HG03280 (cell line): ENCODE results near the gene KLHL28.

Source experiments
- ATAC-seq: cut with Tn5 transposase; IDR thresholded peaks from one replicate; pipeline ENCODE4 v1.9.1; 2021; ENCODE audit warnings: mild to moderate bottlenecking, moderate library complexity; ENCODE audit not compliant: unreplicated experiment

The KLHL28 gene

DNA sequence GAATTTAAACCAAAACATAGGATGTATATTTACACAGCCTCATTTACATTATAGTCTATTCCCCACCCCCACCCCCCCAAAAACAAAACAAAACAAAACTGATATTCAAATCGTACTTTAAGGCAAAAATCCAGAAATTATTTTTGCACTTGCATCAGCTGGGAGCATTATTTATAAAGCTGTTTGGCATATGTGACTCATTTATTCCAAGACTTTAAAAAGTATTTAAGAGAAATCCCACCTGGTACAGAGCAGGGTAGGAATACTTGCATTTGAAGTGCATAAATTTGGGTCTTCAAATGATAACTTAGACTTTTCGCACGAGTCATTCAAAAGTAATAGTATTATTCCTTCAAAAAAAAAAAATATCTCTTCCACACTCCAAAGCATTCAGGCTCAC lies 1.1 kb downstream of the KLHL28 start:
- ATAC-seq = no peak

DNA sequence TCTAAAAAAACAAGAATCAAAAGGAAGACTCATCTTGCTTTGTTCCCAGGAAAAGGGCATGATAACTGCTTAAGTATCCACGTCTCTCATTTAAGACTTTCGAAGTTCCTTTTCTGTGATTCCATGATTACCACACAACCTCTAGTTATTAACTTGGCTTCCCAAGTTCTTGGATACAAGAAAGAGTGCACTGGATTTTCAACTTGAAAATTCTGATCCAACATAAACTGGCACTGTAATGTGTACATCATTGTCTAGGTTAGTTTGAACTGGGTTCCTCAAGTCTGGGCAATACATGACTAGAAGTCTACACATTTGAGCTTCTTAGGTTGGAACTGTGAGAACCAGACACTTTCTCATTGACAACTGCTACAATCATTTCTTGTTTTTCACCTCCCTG lies 1.6 kb downstream of the KLHL28 start:
- no peak for ATAC-seq

DNA sequence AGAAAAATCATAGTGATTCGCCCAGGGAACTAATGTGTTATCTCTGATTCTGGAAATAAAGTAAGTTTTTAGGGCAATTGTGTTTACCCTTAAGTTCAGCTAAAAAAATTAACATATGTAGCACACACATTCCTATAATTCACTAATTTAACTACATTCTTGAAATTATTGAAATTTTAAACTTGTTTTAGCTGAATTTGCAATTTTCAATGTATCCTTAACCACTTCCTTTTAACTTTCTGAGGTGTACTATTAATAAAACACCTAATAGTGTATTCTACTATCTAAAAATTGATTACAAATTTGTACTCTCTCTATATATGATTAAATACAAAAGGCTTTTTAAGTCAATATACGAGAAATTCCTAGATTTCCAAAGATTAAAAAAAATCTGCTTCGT lies 2.2 kb downstream of the KLHL28 start:
- ATAC-seq = no peak

DNA sequence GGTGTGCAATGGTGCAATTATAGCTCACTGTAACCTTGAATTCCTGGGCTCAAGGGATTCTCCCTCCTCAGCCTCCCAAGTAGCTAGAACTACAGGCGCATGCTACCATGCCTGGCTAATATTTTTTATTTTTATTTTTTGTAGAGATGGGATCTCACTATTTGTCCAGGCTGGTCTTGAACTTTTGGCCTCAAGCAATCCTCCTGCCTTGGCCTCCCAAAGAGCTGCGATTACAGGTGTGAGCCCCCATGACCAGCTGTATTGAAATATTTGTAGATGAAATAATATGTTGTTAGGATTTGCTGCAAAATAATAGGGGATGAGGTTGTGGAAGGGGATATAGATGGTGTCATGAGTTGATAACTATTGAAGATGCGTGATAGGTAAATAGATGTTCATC lies 4.9 kb downstream of the KLHL28 start:
- ATAC-seq = no peak

DNA sequence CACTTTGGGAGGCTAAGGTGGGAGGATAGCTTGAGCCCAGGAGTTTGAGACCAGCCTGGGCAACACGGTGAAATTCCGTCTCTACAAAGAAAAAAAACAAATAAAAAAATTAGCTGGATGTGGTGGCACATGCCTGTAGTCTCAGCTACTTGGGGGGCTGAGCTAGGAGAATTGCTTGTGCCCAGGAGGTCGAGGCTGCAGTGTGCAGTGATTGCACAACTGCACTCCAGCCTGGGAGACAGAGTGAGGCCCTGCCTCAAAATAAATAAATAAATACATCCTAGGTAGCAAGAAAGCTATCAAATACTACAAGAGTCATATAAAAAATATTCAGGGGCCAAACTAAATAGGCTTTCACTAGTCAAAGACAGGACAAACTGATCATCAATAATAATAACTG lies 6.2 kb downstream of the KLHL28 start:
- no peak for ATAC-seq

DNA sequence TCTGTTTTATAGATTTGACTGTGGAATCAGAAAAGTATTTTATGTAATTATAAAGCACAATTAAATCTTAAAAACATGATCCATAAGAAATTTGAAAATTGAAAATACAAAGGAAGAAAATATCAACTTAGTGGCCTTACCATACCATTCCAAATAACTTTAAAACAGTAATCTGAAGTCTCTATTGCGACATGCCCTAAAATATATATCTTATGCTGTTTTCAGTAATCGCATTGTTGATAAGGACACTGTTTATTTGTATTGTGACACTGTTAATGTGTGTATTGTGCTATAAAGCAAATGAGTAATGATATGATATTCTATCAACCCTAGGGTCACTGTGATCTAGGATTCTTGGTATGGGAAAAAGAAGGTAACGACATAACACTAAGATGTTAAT lies 7.0 kb downstream of the KLHL28 start:
- no peak for ATAC-seq

DNA sequence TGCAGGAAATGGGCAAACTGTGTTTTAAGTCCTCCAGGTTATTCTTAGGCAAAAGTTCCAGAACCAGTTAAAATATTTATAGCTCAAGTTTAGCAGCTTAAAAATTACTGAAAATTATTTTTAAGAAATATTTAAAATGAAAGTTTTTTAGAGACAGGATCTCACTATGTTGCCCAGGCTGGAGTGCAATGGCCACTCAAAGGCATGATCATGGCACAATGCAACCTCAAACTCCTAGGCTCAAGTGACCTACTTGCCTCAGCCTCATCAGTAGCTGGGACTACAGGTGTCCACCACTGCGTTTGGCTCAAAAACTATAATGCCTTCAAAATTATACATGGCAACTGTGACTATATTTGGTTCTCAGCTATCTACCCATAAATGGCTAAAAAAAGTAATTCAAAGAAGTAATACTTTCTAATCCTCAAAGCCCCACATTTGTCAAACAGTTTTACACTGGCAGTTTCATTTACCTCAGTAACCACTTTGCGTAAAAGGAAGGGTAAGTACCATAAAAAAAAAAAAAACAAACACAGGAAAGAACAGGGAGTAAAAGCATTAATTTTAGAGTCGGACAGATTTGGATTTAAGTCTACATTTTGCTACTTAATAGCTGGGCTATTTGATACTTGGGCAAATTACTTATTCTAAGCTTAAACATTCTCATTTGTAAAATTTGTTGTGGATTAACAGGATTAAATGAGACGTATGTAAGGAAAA lies 9.2 kb downstream of the KLHL28 start:
- ATAC-seq = no peak

DNA sequence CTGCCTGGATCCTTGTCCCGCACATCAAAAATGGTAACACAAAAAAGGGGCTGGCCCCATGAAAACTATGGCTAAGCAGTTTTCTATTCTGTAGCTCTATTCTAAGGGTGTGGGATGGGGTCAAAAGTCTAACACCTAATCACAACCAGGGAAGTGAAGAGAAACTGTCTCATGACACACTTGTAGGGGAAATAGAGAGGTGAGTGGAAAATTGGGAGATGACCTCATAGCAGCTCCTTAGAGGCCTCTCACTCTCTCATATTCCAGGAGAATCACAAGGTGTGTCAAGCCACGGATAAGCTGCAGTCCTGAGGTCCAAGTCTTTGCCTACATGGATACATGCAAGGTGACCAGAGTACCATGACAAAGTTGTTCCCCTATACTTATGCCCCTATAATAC lies 10.7 kb downstream of the KLHL28 start:
- ATAC-seq = no peak

DNA sequence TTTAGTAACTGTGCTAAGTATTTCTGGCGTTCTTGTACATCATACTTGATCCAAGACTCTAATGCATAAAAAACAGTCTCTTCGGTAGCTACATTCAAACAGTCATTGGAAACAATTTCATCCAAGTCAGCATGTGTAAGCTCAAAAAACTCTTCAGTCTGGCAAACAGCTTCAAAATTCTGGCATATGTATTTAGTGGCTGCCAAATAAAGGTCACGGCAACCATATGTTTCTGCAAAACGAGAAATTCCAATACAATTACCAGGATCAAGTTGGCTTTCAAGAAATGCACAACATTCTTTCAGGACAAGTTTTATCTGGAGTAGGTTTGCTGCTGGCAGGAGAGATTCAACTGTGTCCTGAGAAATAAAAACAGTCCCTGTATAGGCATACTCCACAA lies 16.5 kb downstream of the KLHL28 start:
- no peak for ATAC-seq

DNA sequence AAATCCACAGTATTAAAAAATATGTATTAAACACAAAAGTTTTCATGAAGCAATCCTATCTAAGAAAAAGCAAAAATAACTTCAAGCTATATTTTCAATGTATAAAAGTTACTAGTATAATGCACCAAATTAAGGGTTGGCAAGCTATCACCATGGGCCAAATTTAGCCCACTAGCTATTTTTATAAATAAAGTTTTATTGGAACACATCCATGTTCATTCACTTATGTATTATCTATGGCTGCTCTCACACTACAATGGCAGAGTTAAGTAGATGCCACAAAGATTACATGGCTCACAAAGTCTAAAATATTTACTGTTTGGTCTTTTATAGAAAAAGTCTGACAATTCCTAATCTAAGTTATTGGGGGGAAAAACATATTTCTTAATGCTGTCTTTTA lies 17.6 kb downstream of the KLHL28 start:
- ATAC-seq = no peak

DNA sequence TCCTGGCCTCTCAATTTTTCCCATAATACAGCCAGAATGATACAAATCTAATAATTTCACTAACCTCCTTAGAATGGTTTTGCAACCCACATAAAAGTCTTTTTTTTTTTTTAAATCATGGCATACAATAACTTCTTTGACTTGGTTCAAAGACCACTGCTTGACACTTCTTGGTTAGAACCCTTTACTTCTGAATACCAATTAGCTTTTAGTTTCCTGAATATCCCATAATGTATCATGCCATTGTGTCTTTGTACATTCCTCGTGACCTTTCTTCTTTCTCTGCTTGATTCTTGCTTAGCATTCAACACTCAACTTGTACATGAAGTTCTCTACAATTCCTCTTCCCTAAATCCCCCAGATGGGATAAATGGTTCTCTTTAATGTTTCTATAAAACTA lies 19.3 kb downstream of the KLHL28 start:
- no peak for ATAC-seq

DNA sequence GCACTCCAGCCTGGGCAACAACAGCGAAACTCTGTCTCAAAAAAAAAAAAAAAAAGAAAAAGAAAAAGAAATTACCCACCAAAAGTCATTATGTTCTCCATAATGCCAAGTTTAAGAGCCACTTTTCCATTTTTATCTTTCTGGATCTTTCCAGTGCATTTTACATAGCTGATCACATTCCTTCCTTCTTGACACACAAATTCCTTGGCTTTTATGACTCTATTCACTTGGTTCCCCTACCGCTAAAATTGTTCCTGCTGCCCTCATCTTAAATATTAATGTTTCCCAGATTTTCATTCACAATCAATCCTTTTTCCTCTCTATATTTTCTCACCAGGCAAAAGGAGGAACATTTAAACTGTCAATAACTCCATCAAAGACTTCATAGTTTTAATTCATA lies 20.2 kb downstream of the KLHL28 start:
- no peak for ATAC-seq

DNA sequence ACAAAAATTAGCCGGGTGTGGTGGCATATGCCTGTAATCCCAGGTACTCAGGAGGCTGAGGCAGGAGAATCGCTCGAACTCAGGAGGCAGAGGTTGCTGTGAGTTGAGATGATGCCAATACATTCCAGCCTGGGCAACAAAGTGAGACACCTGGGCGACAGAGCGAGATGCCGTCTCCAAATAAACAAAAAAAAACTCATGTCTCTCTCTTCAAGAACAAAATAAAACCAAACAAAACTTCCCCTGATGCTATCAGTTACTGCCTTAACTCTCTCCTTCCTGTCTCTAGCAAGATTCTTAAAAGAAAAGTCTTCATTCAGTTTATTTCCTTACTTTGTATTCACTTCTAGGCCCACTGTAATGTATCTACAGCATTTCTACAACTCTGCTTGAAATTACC lies 20.8 kb downstream of the KLHL28 start:
- ATAC-seq = no peak

DNA sequence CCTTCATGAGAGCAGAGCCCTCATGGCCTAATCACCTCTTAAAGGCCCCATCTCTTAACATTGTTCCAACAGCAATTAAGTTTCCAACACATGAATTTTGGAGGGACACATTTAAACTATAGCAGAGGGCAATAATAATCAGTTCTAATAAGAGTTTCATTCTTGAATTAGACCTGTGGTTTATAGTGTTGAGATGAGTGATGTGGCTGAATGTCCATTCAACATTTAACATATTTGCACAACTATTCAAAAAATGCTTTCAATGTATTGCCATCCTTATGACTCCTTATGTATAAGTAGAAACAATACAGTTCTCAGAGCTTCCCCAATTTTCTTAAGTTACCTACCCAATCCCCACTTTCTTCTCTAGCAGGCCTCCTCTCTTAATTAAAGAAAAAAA lies 21.5 kb downstream of the KLHL28 start:
- no peak for ATAC-seq

DNA sequence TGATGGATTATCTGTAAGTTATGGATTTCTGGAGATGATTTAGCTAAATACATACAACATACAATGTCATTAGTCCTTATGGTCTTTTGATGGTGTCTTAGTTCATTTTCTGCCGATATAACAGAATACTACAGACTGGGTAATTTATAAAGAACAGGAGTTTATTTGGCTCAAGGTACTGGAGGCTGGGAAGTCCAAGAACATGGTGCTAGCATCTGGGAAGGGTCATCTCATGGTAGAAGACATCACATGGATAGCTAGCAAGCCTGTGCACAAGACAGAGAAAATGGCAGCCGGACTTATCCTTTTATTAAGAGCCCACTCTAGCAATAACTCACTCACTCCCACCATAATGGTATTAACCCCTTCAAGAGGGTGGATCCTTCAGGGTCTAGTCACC lies 24.2 kb downstream of the KLHL28 start:
- no peak for ATAC-seq

DNA sequence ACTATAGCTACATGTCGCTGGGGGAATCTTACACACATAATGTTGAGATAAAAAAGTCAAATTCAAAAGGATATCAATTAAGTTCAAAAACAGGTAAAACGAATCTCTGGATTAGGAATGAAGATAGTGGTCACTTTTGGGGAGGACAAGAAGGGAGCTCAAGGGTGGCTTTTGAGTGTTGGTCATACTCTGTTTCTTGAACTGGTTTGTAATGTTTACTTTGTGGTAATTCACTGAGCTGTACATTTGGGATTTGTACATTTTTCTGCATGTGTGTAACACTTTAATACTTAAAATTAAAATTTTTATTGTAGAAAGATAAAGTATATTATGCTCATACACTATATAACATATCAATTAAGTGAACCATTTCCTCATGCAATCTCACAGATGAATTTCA lies 26.6 kb downstream of the KLHL28 start:
- ATAC-seq = no peak

DNA sequence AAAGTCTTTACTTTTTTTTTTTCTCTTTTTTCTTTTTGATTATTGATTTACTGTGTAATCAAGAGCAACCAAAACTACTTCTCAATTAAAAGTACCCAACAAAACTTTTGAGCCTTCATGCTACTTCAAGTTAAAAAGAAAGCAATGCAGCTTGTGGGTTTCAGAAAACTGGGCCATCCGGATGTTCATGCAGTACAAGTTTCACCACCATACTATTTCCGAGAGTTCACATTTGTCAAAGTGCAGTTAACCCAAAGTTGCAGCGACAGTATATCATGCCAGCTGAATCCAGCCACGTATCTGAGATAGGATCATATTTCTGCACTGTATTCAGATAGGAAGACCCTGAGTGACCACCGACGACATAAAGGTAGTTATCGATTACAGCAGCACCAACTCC lies 33.0 kb downstream of the KLHL28 start:
- no peak for ATAC-seq

DNA sequence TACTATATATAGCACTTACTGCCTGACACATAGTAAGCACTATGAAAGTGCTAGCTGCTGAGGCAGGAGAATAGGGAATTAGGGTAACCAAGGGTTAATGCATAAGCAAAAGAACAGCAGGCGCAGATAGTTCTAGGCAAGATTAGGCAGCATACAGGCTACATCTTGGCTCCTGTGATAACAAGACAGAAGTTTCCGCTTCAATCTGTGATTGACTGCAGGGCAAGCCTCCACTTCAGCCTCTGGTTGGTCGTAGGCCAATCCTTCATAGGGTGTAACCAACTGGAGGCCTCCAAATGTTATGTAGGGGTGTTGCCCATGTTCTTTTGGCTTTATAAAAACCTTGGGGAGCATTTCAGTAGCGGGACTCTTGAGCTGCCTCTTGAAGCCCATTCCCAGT lies 46.9 kb downstream of the KLHL28 start:
- ATAC-seq = no peak

DNA sequence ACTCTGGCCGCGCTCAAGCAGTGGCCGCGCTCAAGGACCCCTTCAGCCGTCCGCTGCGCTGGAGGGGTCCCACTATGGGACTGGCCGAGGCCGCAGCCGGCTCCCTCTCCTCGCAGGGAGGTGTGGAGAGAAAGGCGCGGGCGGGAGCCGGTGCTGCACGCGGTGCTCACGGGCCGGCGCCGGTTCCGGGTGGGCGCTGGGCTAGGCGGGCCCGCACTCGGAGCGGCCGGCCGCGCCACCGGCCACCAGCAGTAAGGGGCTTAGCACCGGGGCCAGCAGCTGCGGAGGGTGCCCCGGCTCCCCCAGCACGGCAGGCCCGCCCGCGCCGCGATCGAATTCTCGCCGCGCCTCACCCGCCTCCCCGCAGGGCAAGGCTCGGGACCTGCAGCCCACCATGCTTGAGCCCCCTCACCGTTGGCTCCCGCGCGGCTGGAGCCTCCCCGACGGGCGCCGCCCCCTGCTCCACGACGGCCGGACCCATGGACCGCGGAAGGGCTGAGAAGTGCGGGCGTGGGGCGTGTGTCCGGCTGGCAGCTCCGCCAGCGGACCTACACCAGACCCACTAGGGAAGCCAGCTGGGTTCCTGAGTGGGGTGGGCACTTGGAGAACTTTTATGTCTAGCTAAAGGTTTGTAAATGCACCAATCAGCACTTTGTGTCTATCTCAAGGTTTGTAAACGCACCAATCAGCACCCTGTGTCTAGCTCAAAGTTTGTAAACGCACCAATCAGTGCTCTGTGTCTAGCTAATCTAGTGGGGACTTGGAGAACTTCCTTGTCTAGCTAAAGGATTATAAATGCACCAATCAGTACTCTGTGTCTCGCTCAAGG lies 49.5 kb downstream of the KLHL28 start:
- no peak for ATAC-seq

DNA sequence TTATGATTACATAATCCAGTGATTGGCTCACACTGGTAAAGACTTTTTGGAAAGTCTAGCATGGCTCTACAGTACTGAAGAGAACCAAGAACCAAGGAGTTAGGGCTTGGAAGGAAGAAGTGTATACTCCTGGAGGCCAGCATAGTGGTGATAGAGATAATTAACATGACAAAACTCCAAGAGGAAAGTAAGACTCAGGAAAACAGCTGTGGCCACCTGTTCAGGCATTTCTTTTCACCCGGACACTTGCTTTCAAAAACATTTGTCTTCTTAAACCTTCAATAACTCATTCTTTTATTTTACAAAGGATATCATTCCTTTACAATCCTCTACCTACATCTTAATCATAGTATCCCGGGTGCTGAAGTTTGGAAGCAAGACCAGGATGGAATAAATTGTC lies 50.9 kb downstream of the KLHL28 start:
- ATAC-seq = no peak

DNA sequence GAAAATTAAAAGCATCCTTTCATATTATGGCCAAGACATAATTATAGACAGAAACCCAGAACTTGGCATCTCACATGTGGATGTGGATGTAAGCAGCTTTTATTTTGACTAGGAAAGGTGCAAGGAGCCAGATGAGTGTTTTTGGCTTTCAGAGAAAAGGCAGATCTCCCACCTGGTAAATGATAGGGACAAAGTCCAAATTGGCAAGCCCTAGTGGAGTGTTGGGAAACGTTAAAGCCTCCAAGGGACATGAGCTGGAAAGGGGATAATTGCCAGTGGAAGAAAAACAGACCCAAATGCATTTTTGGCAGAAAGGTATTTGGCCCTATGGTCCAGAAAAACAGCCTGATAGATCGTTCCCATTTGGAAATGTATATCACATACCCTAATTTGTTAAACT lies 60.1 kb downstream of the KLHL28 start:
- ATAC-seq = no peak

DNA sequence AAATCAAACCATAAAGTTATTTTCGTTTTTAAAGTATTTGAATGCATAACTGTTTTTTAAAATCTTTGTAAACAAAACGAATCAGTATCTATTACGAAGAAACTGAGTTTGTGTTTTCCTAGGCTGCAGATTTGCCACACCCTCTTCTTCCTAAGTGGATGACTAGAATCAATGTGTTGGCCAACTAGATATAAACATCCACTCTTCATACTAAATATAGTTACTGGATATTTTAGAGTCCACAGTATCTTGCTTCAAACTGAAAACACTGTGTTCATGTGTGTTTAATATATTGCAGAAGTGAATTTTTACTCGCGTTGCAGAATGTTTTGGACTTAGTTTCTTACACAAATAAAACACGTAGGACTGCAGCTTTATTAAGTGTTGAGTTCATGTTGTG lies 63.2 kb downstream of the KLHL28 start:
- no peak for ATAC-seq

DNA sequence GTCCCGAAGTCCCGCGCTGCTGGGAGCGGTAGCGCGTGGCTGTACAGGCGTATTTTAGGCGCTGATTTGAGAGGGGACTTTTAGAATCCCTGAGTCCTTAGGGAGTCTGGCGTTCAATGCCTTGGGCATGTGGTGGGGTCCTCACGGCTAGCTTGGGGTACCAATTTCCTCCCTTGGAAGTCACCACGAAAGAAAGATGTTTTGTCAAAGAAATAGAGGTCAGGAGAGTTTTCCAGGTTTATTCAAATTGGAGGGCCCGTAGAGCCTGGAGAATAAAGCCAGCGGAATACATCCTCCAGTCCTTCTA lies 63.9 kb downstream of the KLHL28 start:
- no peak for ATAC-seq
